ENCODE data around the gene BLCAP. TPM values are rescaled to one million over a fixed set of nuclear protein-coding genes. Genes with fewer than 3 reads are reported as not detected.
A peak's percentile ranks its signal among the peaks of the same experiment; 100 is the strongest.

The BLCAP gene
- polyA plus RNA-seq, 4 donors, result 57.3 to 80.9 (median 65.8) TPM

DNA sequence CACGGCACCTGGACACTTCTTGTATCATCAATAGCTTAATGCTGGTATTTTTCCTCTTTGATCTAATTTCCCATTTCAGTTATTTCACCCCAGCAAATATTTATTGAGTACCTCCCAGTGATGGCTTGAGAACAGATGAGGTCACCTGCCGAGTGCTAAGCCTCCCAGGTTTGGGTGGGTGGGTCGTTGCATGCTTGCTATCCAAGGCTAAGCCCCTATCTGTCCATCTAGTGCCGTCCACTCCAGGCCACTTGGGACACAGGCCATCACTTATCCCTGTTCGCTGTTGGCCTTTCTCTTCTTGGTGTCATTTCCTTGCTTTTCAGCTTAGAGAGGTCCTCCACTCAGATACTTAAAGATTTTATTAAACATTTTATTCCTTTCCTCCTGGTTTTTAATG is 17.4 kb downstream of the BLCAP start:
- 88 to 94% (median 92%) methylated on average over 5 of the region's 5 CpGs for WGBS, 3 donors
- no peaks in the 10 kb centered on the region for H3K9me3 ChIP-seq (ENCODE audit: control insufficient read depth in 2 of 2, insufficient read depth in 1 of 2, low read depth in 1 of 2, low read length in 1 of 2)
- DNase-seq (no peak), FAIRE-seq (no peak)
- peaks cover 7 to 15% (median 13%) of the 10 kb centered on the region in 3 donors for H3K4me1 ChIP-seq (ENCODE audit: control insufficient read depth in 3 of 3, insufficient read depth in 2 of 3, low read depth in 1 of 3, low read length in 2 of 3)
- no peak overlapping the region for H3K27ac ChIP-seq (ENCODE audit: low read depth in 1 of 3, low read length in 2 of 3)
- peaks cover 4 to 52% (median 7%) of the 10 kb centered on the region in 3 donors for H3K36me3 ChIP-seq (ENCODE audit: control insufficient read depth in 3 of 3, insufficient read depth in 2 of 3, low read depth in 1 of 3, low read length in 3 of 3)
- no peak overlapping the region for H3K4me3 ChIP-seq (ENCODE audit: low read depth in 1 of 3, low read length in 3 of 3)
- H3K27me3 ChIP-seq (ENCODE audit: control insufficient read depth in 3 of 3, insufficient read depth in 3 of 3, low read length in 3 of 3), result no peaks in the 10 kb centered on the region

DNA sequence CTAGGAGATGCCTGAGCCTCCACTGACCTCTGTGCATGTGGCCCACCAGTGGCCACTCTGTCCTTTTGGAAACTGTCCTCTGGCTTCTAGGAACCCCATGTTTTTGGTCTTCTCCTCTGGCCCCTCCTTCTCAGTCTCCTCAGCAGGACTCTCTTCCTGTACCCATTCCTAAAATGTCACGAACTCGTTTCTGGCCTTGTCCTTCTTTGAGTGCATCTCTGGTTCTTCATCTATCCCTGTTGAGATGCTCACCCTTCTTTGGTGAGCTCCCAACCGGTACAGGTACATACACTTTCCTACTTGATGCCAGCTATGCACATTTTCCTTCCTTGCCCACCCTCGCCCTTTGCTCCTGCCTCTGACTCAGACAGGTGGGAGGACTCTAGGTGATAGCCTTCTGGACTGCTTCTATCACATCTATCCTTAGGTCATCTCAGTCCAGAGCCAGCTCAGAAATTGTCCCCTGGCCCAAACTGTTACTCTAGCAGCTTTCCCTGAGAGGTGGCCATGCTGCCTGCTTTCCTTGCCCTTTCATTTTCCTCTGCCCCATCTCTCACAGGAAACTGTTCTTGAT is 21.4 kb downstream of the BLCAP start:
- no peaks in the 10 kb centered on the region for H3K27me3 ChIP-seq (ENCODE audit: control insufficient read depth in 3 of 3, insufficient read depth in 3 of 3, low read length in 3 of 3)
- WGBS, 3 donors, result 62 to 80% (median 73%) methylated on average over 4 of the region's 4 CpGs
- no peaks in the 10 kb centered on the region for H3K9me3 ChIP-seq (ENCODE audit: control insufficient read depth in 2 of 2, insufficient read depth in 1 of 2, low read depth in 1 of 2, low read length in 1 of 2)
- DNase-seq (peak in 1 of 2 donors; percentile 69), FAIRE-seq (no peak)
- no peak overlapping the region for H3K27ac ChIP-seq (ENCODE audit: low read depth in 1 of 3, low read length in 2 of 3)
- H3K4me3 ChIP-seq (ENCODE audit: low read depth in 1 of 3, low read length in 3 of 3), result no peak overlapping the region
- H3K4me1 ChIP-seq (ENCODE audit: control insufficient read depth in 3 of 3, insufficient read depth in 2 of 3, low read depth in 1 of 3, low read length in 2 of 3), result peaks cover 7 to 17% (median 13%) of the 10 kb centered on the region in 3 donors
- peaks cover 3 to 21% (median 4%) of the 10 kb centered on the region in 3 donors for H3K36me3 ChIP-seq (ENCODE audit: control insufficient read depth in 3 of 3, insufficient read depth in 2 of 3, low read depth in 1 of 3, low read length in 3 of 3)

DNA sequence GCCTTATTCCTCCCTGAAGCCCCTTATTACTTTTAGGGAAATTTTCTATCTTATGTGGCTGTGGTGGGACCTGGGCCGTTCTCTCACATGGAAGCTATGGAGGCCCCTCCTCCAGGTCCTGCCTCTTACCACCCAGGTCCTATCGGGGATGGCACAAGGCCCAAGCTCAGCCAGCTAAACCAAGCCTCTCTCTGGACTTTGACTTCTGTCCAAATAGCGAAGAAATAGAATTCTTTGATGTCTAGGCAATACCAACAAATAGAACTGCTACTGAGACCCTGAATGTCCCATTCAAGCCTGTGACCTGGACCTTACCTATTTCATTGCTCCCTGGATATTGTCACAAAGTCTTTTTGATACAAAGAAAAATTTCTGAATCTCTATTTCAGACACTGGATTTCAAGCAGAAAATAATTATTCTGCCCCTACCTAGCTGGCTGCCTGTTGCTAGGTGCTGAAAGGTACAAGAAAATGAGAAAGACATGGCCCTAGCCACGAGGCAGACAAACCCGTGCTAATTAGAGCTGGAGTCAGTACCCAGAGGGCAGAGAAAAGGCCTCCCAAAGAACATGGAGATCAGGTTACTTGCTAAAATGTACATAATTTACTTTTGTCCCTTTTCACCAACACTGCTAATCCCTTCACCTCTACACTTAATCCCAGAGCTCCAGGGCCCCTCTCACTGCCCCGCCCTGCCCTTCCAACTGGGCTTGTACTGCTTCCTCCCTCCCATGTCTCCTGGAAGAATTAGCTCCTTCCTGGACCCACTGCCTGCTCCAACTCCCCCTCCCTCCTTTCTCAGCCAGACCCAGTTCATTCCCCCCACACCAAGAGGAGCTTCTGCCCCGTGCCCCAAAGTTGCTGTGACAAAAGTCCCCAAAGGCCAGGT is 22.2 kb downstream of the BLCAP start:
- FAIRE-seq, result no peak
- peak in 1 of 2 donors; percentile 58 for DNase-seq
- Histone ChIP-seq H3K4me1 (ENCODE audit: control insufficient read depth in 3 of 3, insufficient read depth in 2 of 3, low read depth in 1 of 3, low read length in 2 of 3) (peaks cover 7 to 17% (median 13%) of the 10 kb centered on the region in 3 donors), H3K27ac (ENCODE audit: low read depth in 1 of 3, low read length in 2 of 3) (no peak overlapping the region), H3K4me3 (ENCODE audit: low read depth in 1 of 3, low read length in 3 of 3) (no peak overlapping the region), H3K9me3 (ENCODE audit: control insufficient read depth in 2 of 2, insufficient read depth in 1 of 2, low read depth in 1 of 2, low read length in 1 of 2) (no peaks in the 10 kb centered on the region), H3K27me3 (ENCODE audit: control insufficient read depth in 3 of 3, insufficient read depth in 3 of 3, low read length in 3 of 3) (no peaks in the 10 kb centered on the region), H3K36me3 (ENCODE audit: control insufficient read depth in 3 of 3, insufficient read depth in 2 of 3, low read depth in 1 of 3, low read length in 3 of 3) (peaks cover 0 to 16% (median 2%) of the 10 kb centered on the region in 3 donors)
- WGBS, 3 donors, result 43 to 66% (median 55%) methylated on average over 7 of the region's 7 CpGs

DNA sequence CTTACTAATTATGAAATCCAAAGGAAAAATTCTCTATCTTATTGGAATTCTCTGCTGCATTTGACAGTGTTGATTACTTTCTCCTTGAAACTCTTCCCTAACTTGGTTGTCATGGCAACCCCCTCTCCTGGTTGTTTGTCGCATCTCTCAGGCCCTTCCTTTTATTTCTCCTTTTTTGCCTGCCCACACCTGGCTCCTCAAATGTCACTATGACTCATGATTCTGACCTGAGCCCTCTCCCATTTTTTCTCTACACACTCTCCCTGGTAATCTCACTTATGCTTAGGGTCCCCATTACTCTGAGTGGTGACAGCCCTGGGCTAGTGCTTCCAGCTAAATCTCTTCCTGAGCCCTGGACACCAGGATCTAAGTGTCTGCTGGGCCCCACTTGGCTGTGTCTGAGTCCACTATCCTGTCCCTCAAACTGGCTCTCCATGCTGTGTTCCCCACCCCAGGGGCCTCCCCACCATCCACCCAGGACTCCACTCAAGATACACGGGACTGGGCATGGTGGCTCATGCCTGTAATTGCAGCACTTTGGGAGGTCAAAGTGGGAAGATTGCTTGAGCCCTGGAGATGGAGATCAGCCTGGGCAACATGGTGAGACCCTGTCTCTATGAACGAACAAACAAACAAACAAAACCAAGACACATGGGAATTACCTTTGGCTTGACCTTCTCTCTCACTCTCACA is 23.1 kb downstream of the BLCAP start:
- H3K36me3 ChIP-seq (ENCODE audit: control insufficient read depth in 3 of 3, insufficient read depth in 2 of 3, low read depth in 1 of 3, low read length in 3 of 3), result peaks cover 0 to 14% (median 2%) of the 10 kb centered on the region in 3 donors
- FAIRE-seq (no peak), DNase-seq (no peak)
- no peaks in the 10 kb centered on the region for H3K27me3 ChIP-seq (ENCODE audit: control insufficient read depth in 3 of 3, insufficient read depth in 3 of 3, low read length in 3 of 3)
- H3K4me3 ChIP-seq (ENCODE audit: low read depth in 1 of 3, low read length in 3 of 3), result no peak overlapping the region
- 59 to 69% (median 63%) methylated on average over 3 of the region's 3 CpGs for WGBS, 3 donors
- H3K9me3 ChIP-seq (ENCODE audit: control insufficient read depth in 2 of 2, insufficient read depth in 1 of 2, low read depth in 1 of 2, low read length in 1 of 2), result no peaks in the 10 kb centered on the region
- H3K4me1 ChIP-seq (ENCODE audit: control insufficient read depth in 3 of 3, insufficient read depth in 2 of 3, low read depth in 1 of 3, low read length in 2 of 3), result peaks cover 7 to 17% (median 13%) of the 10 kb centered on the region in 3 donors
- no peak overlapping the region for H3K27ac ChIP-seq (ENCODE audit: low read depth in 1 of 3, low read length in 2 of 3)

- no peaks in the 10 kb centered on the region for H3K9me3 ChIP-seq (ENCODE audit: control insufficient read depth in 2 of 2, insufficient read depth in 1 of 2, low read depth in 1 of 2, low read length in 1 of 2)
- H3K27me3 ChIP-seq (ENCODE audit: control insufficient read depth in 3 of 3, insufficient read depth in 3 of 3, low read length in 3 of 3), result no peaks in the 10 kb centered on the region
- FAIRE-seq (no peak), DNase-seq (no peak)
- H3K4me1 ChIP-seq (ENCODE audit: control insufficient read depth in 3 of 3, insufficient read depth in 2 of 3, low read depth in 1 of 3, low read length in 2 of 3), result peaks cover 7 to 17% (median 13%) of the 10 kb centered on the region in 3 donors
- no peak overlapping the region for H3K27ac ChIP-seq (ENCODE audit: low read depth in 1 of 3, low read length in 2 of 3)
- WGBS, 3 donors, result 81 to 89% (median 85%) methylated on average over 3 of the region's 3 CpGs
- H3K36me3 ChIP-seq (ENCODE audit: control insufficient read depth in 3 of 3, insufficient read depth in 2 of 3, low read depth in 1 of 3, low read length in 3 of 3), result peaks cover 0 to 7% (median 0%) of the 10 kb centered on the region in 3 donors
- H3K4me3 ChIP-seq (ENCODE audit: low read depth in 1 of 3, low read length in 3 of 3), result no peak overlapping the region
Observed at GRCh38 chr20:37503256-37503927, 24.3 kb downstream of the BLCAP start.

- Histone ChIP-seq H3K27me3 (ENCODE audit: control insufficient read depth in 3 of 3, insufficient read depth in 3 of 3, low read length in 3 of 3) (no peaks in the 10 kb centered on the region), H3K27ac (ENCODE audit: low read depth in 1 of 3, low read length in 2 of 3) (no peak overlapping the region), H3K9me3 (ENCODE audit: control insufficient read depth in 2 of 2, insufficient read depth in 1 of 2, low read depth in 1 of 2, low read length in 1 of 2) (no peaks in the 10 kb centered on the region), H3K36me3 (ENCODE audit: control insufficient read depth in 3 of 3, insufficient read depth in 2 of 3, low read depth in 1 of 3, low read length in 3 of 3) (peaks cover 0 to 7% (median 0%) of the 10 kb centered on the region in 3 donors), H3K4me3 (ENCODE audit: low read depth in 1 of 3, low read length in 3 of 3) (no peak overlapping the region), H3K4me1 (ENCODE audit: control insufficient read depth in 3 of 3, insufficient read depth in 2 of 3, low read depth in 1 of 3, low read length in 2 of 3) (peaks cover 7 to 17% (median 13%) of the 10 kb centered on the region in 3 donors)
- 92 to 97% (median 96%) methylated on average over 2 of the region's 2 CpGs for WGBS, 3 donors
- DNase-seq (no peak), FAIRE-seq (no peak)
Observed at GRCh38 chr20:37502654-37503053, 25.0 kb downstream of the BLCAP start.

- Histone ChIP-seq H3K4me1 (ENCODE audit: control insufficient read depth in 3 of 3, insufficient read depth in 2 of 3, low read depth in 1 of 3, low read length in 2 of 3) (peaks cover 4 to 12% (median 10%) of the 10 kb centered on the region in 3 donors), H3K9me3 (ENCODE audit: control insufficient read depth in 2 of 2, insufficient read depth in 1 of 2, low read depth in 1 of 2, low read length in 1 of 2) (no peaks in the 10 kb centered on the region), H3K36me3 (ENCODE audit: control insufficient read depth in 3 of 3, insufficient read depth in 2 of 3, low read depth in 1 of 3, low read length in 3 of 3) (peaks cover 0 to 7% (median 0%) of the 10 kb centered on the region in 3 donors), H3K4me3 (ENCODE audit: low read depth in 1 of 3, low read length in 3 of 3) (no peak overlapping the region), H3K27ac (ENCODE audit: low read depth in 1 of 3, low read length in 2 of 3) (no peak overlapping the region), H3K27me3 (ENCODE audit: control insufficient read depth in 3 of 3, insufficient read depth in 3 of 3, low read length in 3 of 3) (no peaks in the 10 kb centered on the region)
- DNase-seq (no peak), FAIRE-seq (no peak)
- 83 to 95% (median 88%) methylated on average over 6 to 7 of the region's 7 CpGs for WGBS, 3 donors
Observed at GRCh38 chr20:37501940-37502339, 25.7 kb downstream of the BLCAP start.

DNA sequence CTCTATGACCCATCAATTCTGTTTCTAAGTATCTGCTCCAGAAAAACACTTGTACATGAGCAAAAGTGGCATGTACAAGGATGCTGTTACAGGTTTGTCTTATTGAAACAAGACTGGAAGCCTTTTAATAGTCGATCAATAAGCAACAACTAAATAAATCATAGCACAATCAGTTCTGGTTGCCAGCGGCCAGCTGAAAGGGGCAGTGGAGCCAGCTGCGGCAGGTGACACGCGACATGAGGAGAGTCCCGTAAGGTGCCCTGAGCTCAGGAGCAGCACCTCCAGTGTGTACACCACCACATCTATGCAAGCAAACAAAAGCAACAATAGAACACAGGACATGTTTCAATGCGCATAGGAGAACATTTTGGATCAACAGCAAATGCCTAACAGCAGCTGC is 27.4 kb downstream of the BLCAP start:
- H3K36me3 ChIP-seq (ENCODE audit: control insufficient read depth in 3 of 3, insufficient read depth in 2 of 3, low read depth in 1 of 3, low read length in 3 of 3), result peaks cover 0 to 8% (median 0%) of the 10 kb centered on the region in 3 donors
- H3K4me1 ChIP-seq (ENCODE audit: control insufficient read depth in 3 of 3, insufficient read depth in 2 of 3, low read depth in 1 of 3, low read length in 2 of 3), result peaks cover 0 to 2% (median 0%) of the 10 kb centered on the region in 3 donors
- H3K27me3 ChIP-seq (ENCODE audit: control insufficient read depth in 3 of 3, insufficient read depth in 3 of 3, low read length in 3 of 3), result no peaks in the 10 kb centered on the region
- no peak for DNase-seq
- WGBS, 3 donors, result 95 to 98% (median 96%) methylated on average over 7 of the region's 7 CpGs
- FAIRE-seq, result no peak
- no peak overlapping the region for H3K4me3 ChIP-seq (ENCODE audit: low read depth in 1 of 3, low read length in 3 of 3)
- no peak overlapping the region for H3K27ac ChIP-seq (ENCODE audit: low read depth in 1 of 3, low read length in 2 of 3)
- no peaks in the 10 kb centered on the region for H3K9me3 ChIP-seq (ENCODE audit: control insufficient read depth in 2 of 2, insufficient read depth in 1 of 2, low read depth in 1 of 2, low read length in 1 of 2)
